HG02642 (cell line): ENCODE measurements around the gene ELF1.
"Not testable (repeated sequence)": the region's sequence is repeated elsewhere in the genome, so short reads cannot be mapped to it uniquely, and the experiment has no call there.

Experiments
- ATAC-seq: cut with Tn5 transposase; IDR thresholded peaks from one replicate; pipeline ENCODE4 v1.9.1; 2021; ENCODE audit warnings: mild to moderate bottlenecking; ENCODE audit not compliant: unreplicated experiment, poor library complexity

Gene ELF1

GRCh38 chr13:41048640-41049039, 29.5 kb upstream of the ELF1 start:
- ATAC-seq = no peak

GRCh38 chr13:41042419-41042818, 23.3 kb upstream of the ELF1 start:
- not testable (repeated sequence) for ATAC-seq

- no peak for ATAC-seq
These were observed 21.6 kb upstream of the ELF1 start for GRCh38 chr13:41040584-41041334.

GRCh38 chr13:41039746-41040145, 20.6 kb upstream of the ELF1 start:
- no peak for ATAC-seq

- not testable (repeated sequence) for ATAC-seq
These were observed 17.4 kb upstream of the ELF1 start for GRCh38 chr13:41036557-41036956.

GRCh38 chr13:41034881-41035280, 15.8 kb upstream of the ELF1 start:
- no peak for ATAC-seq

GRCh38 chr13:41034382-41034781, 15.3 kb upstream of the ELF1 start:
- ATAC-seq = no peak

- ATAC-seq = no peak
These were observed 13.7 kb upstream of the ELF1 start for GRCh38 chr13:41032691-41033376.

GRCh38 chr13:41029629-41030028, 10.5 kb upstream of the ELF1 start:
- no peak for ATAC-seq

- no peak for ATAC-seq
These were observed 8.9 kb upstream of the ELF1 start for GRCh38 chr13:41028051-41028450.

GRCh38 chr13:41026788-41027187, 7.7 kb upstream of the ELF1 start:
- no peak for ATAC-seq

- ATAC-seq = no peak
These were observed 6.4 kb upstream of the ELF1 start for GRCh38 chr13:41025518-41025917.

- ATAC-seq = no peak
These were observed 647 bp upstream of the ELF1 start for GRCh38 chr13:41019578-41020347.

- ATAC-seq = no peak
These were observed 541 bp downstream of the ELF1 start for GRCh38 chr13:41018602-41018948.

- no peak for ATAC-seq
These were observed 1.1 kb downstream of the ELF1 start for GRCh38 chr13:41017817-41018601.

GRCh38 chr13:41017159-41017558, 2.0 kb downstream of the ELF1 start:
- ATAC-seq = no peak

GRCh38 chr13:41015920-41016319, 3.2 kb downstream of the ELF1 start:
- no peak for ATAC-seq

GRCh38 chr13:41013835-41014234, 5.3 kb downstream of the ELF1 start:
- ATAC-seq = no peak

- ATAC-seq = no peak
These were observed 6.6 kb downstream of the ELF1 start for GRCh38 chr13:41012536-41012935.

- no peak for ATAC-seq
These were observed 7.6 kb downstream of the ELF1 start for GRCh38 chr13:41011382-41011956.
